ENCODE results near the gene ZNF813.
"Not testable (repeated sequence)": the region's sequence is repeated elsewhere in the genome, so short reads cannot be mapped to it uniquely, and the experiment has no call there.

Gene ZNF813

GRCh38 chr19:53509845-53510244 lies 42.3 kb downstream of the ZNF813 start:
- Histone ChIP-seq H2BK5ac (ENCODE audit: low read depth, low read length, poor library complexity, severe bottlenecking) (no peak overlapping the region), H3K18ac (ENCODE audit: low read depth in 1 of 2, low read length in 2 of 2) (no peak overlapping the region), H2BK15ac (ENCODE audit: low read depth, poor library complexity, severe bottlenecking) (no peak overlapping the region), H3K4me1 (ENCODE audit: control insufficient read depth, insufficient read depth, low read depth, low read length) (no peaks in the 10 kb centered on the region), H3K23ac (ENCODE audit: low read length in 2 of 2) (no peak overlapping the region), H3K4me2 (ENCODE audit: low read length, poor library complexity, severe bottlenecking) (no peak overlapping the region), H2AFZ (ENCODE audit: low read depth, low read length) (no peak overlapping the region), H3K27ac (ENCODE audit: low read length, poor library complexity, severe bottlenecking) (no peak overlapping the region), H3K4me3 (ENCODE audit: insufficient read depth in 1 of 2, low read depth in 1 of 2, low read length in 2 of 2) (no peak overlapping the region), H2BK12ac (ENCODE audit: low read length in 2 of 2) (no peak overlapping the region), H4K91ac (ENCODE audit: low read length) (no peak overlapping the region), H3K9ac (ENCODE audit: low read length) (no peak overlapping the region), H4K8ac (ENCODE audit: low read length) (no peak overlapping the region), H3K14ac (ENCODE audit: low read length in 2 of 2) (no peak overlapping the region), H3K4ac (ENCODE audit: low read depth in 1 of 2, low read length in 2 of 2) (no peak overlapping the region), H3K9me3 (ENCODE audit: control insufficient read depth, low read length) (no peaks in the 10 kb centered on the region), H2AK5ac (ENCODE audit: low read length, severe bottlenecking) (no peak overlapping the region), H3K79me1 (replicated peaks; ENCODE audit: low read length, poor library complexity, severe bottlenecking) (no peaks in the 10 kb centered on the region), H3K27me3 (ENCODE audit: control insufficient read depth in 1 of 2, insufficient read depth in 1 of 2, low read length in 2 of 2) (no peaks in the 10 kb centered on the region), H3K36me3 (ENCODE audit: control insufficient read depth in 1 of 2, insufficient read depth in 2 of 2, low read depth in 1 of 2, low read length in 2 of 2) (no peaks in the 10 kb centered on the region), H2BK120ac (ENCODE audit: low read depth, low read length) (no peak overlapping the region)
- 70% methylated on average over 5 of the region's 5 CpGs for WGBS
- DNase-seq, result no peak

- H3K18ac ChIP-seq (ENCODE audit: low read depth in 1 of 2, low read length in 2 of 2), result no peak overlapping the region
- H4K91ac ChIP-seq (ENCODE audit: low read length), result no peak overlapping the region
- no peak overlapping the region for H4K8ac ChIP-seq (ENCODE audit: low read length)
- no peak overlapping the region for H3K14ac ChIP-seq (ENCODE audit: low read length in 2 of 2)
- 100% methylated on average over 2 of the region's 2 CpGs for WGBS
- H2AFZ ChIP-seq (ENCODE audit: low read depth, low read length), result no peak overlapping the region
- DNase-seq, result no peak
- no peaks in the 10 kb centered on the region for H3K79me1 ChIP-seq (replicated peaks; ENCODE audit: low read length, poor library complexity, severe bottlenecking)
- H2BK15ac ChIP-seq (ENCODE audit: low read depth, poor library complexity, severe bottlenecking), result no peak overlapping the region
- H3K27ac ChIP-seq (ENCODE audit: low read length, poor library complexity, severe bottlenecking), result no peak overlapping the region
- no peak overlapping the region for H3K4ac ChIP-seq (ENCODE audit: low read depth in 1 of 2, low read length in 2 of 2)
- H3K4me2 ChIP-seq (ENCODE audit: low read length, poor library complexity, severe bottlenecking), result no peak overlapping the region
- H2AK5ac ChIP-seq (ENCODE audit: low read length, severe bottlenecking), result no peak overlapping the region
- no peak overlapping the region for H2BK5ac ChIP-seq (ENCODE audit: low read depth, low read length, poor library complexity, severe bottlenecking)
- H2BK12ac ChIP-seq (ENCODE audit: low read length in 2 of 2), result no peak overlapping the region
- H3K9me3 ChIP-seq (ENCODE audit: control insufficient read depth, low read length), result no peaks in the 10 kb centered on the region
- H3K4me1 ChIP-seq (ENCODE audit: control insufficient read depth, insufficient read depth, low read depth, low read length), result no peaks in the 10 kb centered on the region
- H3K27me3 ChIP-seq (ENCODE audit: control insufficient read depth in 1 of 2, insufficient read depth in 1 of 2, low read length in 2 of 2), result no peaks in the 10 kb centered on the region
- H3K4me3 ChIP-seq (ENCODE audit: insufficient read depth in 1 of 2, low read depth in 1 of 2, low read length in 2 of 2), result no peak overlapping the region
- H2BK120ac ChIP-seq (ENCODE audit: low read depth, low read length), result no peak overlapping the region
- no peak overlapping the region for H3K23ac ChIP-seq (ENCODE audit: low read length in 2 of 2)
- no peaks in the 10 kb centered on the region for H3K36me3 ChIP-seq (ENCODE audit: control insufficient read depth in 1 of 2, insufficient read depth in 2 of 2, low read depth in 1 of 2, low read length in 2 of 2)
- H3K9ac ChIP-seq (ENCODE audit: low read length), result no peak overlapping the region
Measured at GRCh38 chr19:53511357-53511756, 43.8 kb downstream of the ZNF813 start.

- peak; percentile 44 for DNase-seq
- Histone ChIP-seq H2BK12ac (ENCODE audit: low read length in 2 of 2) (no peak overlapping the region), H3K79me1 (replicated peaks; ENCODE audit: low read length, poor library complexity, severe bottlenecking) (no peaks in the 10 kb centered on the region), H2AFZ (ENCODE audit: low read depth, low read length) (no peak overlapping the region), H2BK15ac (ENCODE audit: low read depth, poor library complexity, severe bottlenecking) (no peak overlapping the region), H3K23ac (ENCODE audit: low read length in 2 of 2) (no peak overlapping the region), H3K4me2 (ENCODE audit: low read length, poor library complexity, severe bottlenecking) (no peak overlapping the region), H2BK5ac (ENCODE audit: low read depth, low read length, poor library complexity, severe bottlenecking) (no peak overlapping the region), H3K4ac (ENCODE audit: low read depth in 1 of 2, low read length in 2 of 2) (no peak overlapping the region), H3K4me3 (ENCODE audit: insufficient read depth in 1 of 2, low read depth in 1 of 2, low read length in 2 of 2) (no peak overlapping the region), H3K27me3 (ENCODE audit: control insufficient read depth in 1 of 2, insufficient read depth in 1 of 2, low read length in 2 of 2) (no peaks in the 10 kb centered on the region), H3K14ac (ENCODE audit: low read length in 2 of 2) (no peak overlapping the region), H3K27ac (ENCODE audit: low read length, poor library complexity, severe bottlenecking) (no peak overlapping the region), H3K9me3 (ENCODE audit: control insufficient read depth, low read length) (no peaks in the 10 kb centered on the region), H2BK120ac (ENCODE audit: low read depth, low read length) (no peak overlapping the region), H4K91ac (ENCODE audit: low read length) (no peak overlapping the region), H3K36me3 (ENCODE audit: control insufficient read depth in 1 of 2, insufficient read depth in 2 of 2, low read depth in 1 of 2, low read length in 2 of 2) (no peaks in the 10 kb centered on the region), H3K18ac (ENCODE audit: low read depth in 1 of 2, low read length in 2 of 2) (no peak overlapping the region), H4K8ac (ENCODE audit: low read length) (no peak overlapping the region), H3K4me1 (ENCODE audit: control insufficient read depth, insufficient read depth, low read depth, low read length) (no peaks in the 10 kb centered on the region), H3K9ac (ENCODE audit: low read length) (no peak overlapping the region), H2AK5ac (ENCODE audit: low read length, severe bottlenecking) (no peak overlapping the region)
- 28% methylated on average over 11 of the region's 11 CpGs for WGBS
Measured at GRCh38 chr19:53511933-53512374, 44.4 kb downstream of the ZNF813 start.

GRCh38 chr19:53515047-53515446 lies 47.5 kb downstream of the ZNF813 start:
- not testable (repeated sequence) for H2BK120ac ChIP-seq (ENCODE audit: low read depth, low read length); H2BK12ac ChIP-seq (ENCODE audit: low read length in 2 of 2); H3K4me1 ChIP-seq (ENCODE audit: control insufficient read depth, insufficient read depth, low read depth, low read length); H3K9ac ChIP-seq (ENCODE audit: low read length); H3K36me3 ChIP-seq (ENCODE audit: control insufficient read depth in 1 of 2, insufficient read depth in 2 of 2, low read depth in 1 of 2, low read length in 2 of 2); H2BK5ac ChIP-seq (ENCODE audit: low read depth, low read length, poor library complexity, severe bottlenecking); H3K4me2 ChIP-seq (ENCODE audit: low read length, poor library complexity, severe bottlenecking); DNase-seq; H4K8ac ChIP-seq (ENCODE audit: low read length); H2BK15ac ChIP-seq (ENCODE audit: low read depth, poor library complexity, severe bottlenecking); H4K91ac ChIP-seq (ENCODE audit: low read length); H3K4ac ChIP-seq (ENCODE audit: low read depth in 1 of 2, low read length in 2 of 2); H3K4me3 ChIP-seq (ENCODE audit: insufficient read depth in 1 of 2, low read depth in 1 of 2, low read length in 2 of 2); H2AK5ac ChIP-seq (ENCODE audit: low read length, severe bottlenecking); H3K23ac ChIP-seq (ENCODE audit: low read length in 2 of 2); H2AFZ ChIP-seq (ENCODE audit: low read depth, low read length); H3K79me1 ChIP-seq (replicated peaks; ENCODE audit: low read length, poor library complexity, severe bottlenecking); H3K18ac ChIP-seq (ENCODE audit: low read depth in 1 of 2, low read length in 2 of 2); H3K14ac ChIP-seq (ENCODE audit: low read length in 2 of 2); H3K27me3 ChIP-seq (ENCODE audit: control insufficient read depth in 1 of 2, insufficient read depth in 1 of 2, low read length in 2 of 2); H3K27ac ChIP-seq (ENCODE audit: low read length, poor library complexity, severe bottlenecking); H3K9me3 ChIP-seq (ENCODE audit: control insufficient read depth, low read length)
- 100% methylated on average over 3 of the region's 3 CpGs for WGBS

Data from mesenchymal stem cell (in vitro differentiated cells and primary cell).